Neural cell (in vitro differentiated cells): ENCODE measurements around the gene STXBP1. TPM values are rescaled to one million over a fixed set of nuclear protein-coding genes. Genes with fewer than 3 reads are reported as not detected.

Source experiments
- H2AFZ ChIP-seq: fragments of 200-600, 300-800 bp; sonication (generic), shearing (Covaris generic); 2 replicates; pipeline ENCODE4 v1.6.0; 2014; ENCODE audit warnings: low read depth, mild to moderate bottlenecking, antibody characterized with exemption, low read length, moderate library complexity
- H3F3A ChIP-seq: fragments of 200-600 bp; shearing (Covaris generic); 2 replicates; pipeline ENCODE4 v1.6.1; 2016; ENCODE audit warnings: mild to moderate bottlenecking, moderate library complexity, mixed read lengths, antibody characterized with exemption, low read length; ENCODE audit not compliant: insufficient read depth, poor library complexity, severe bottlenecking
- H3K27ac ChIP-seq: fragments of 200-600, 300-800 bp; sonication (generic), shearing (Covaris generic); 2 replicates; pipeline ENCODE4 v1.5.1; 2014; ENCODE audit warnings: mild to moderate bottlenecking, low read length, moderate library complexity
- H3K27me3 ChIP-seq: fragments of 300-800, 200-600 bp; sonication (generic), shearing (Covaris generic); 2 replicates; pipeline ENCODE4 v1.6.0; 2014; ENCODE audit warnings: mild to moderate bottlenecking, low read depth, low read length, moderate library complexity; ENCODE audit not compliant: insufficient read depth
- H3K36me3 ChIP-seq: fragments of 300-800, 200-600 bp; sonication (generic), shearing (Covaris generic); 2 replicates; pipeline ENCODE4 v1.5.1; 2014; ENCODE audit warnings: mild to moderate bottlenecking, antibody characterized with exemption, low read length, moderate library complexity; ENCODE audit not compliant: insufficient read depth
- H3K4me2 ChIP-seq: fragments of 300-800, 200-600 bp; sonication (generic), shearing (Covaris generic); 2 replicates; pipeline ENCODE4 v1.6.0; 2014; ENCODE audit warnings: mild to moderate bottlenecking, low read length
- H3K4me3 ChIP-seq: fragments of 300-800, 200-600 bp; sonication (generic), shearing (Covaris generic); 2 replicates; pipeline ENCODE4 v1.5.1; 2014; ENCODE audit warnings: mild to moderate bottlenecking, low read length, moderate library complexity
- H3K79me2 ChIP-seq: fragments of 200-600 bp; shearing (Covaris generic); replicated peaks from 2 replicates; pipeline ENCODE4 v1.6.0; 2014; ENCODE audit warnings: mild to moderate bottlenecking, low read length, moderate library complexity; ENCODE audit not compliant: insufficient read depth
- H3K9ac ChIP-seq: fragments of 300-800, 200-600 bp; sonication (generic), shearing (Covaris generic); 2 replicates; pipeline ENCODE4 v1.6.1; 2016; ENCODE audit warnings: mild to moderate bottlenecking, low read length, mixed read lengths
- H3K9me2 ChIP-seq: fragments of 200-600 bp; shearing (Covaris generic); 2 replicates; pipeline ENCODE4 v1.6.1; 2016; ENCODE audit warnings: mild to moderate bottlenecking, low read length, mixed read lengths; ENCODE audit not compliant: insufficient read depth
- H3K9me3 ChIP-seq: fragments of 200-600, 300-800 bp; sonication (generic), shearing (Covaris generic); 2 replicates; pipeline ENCODE4 v1.6.1; 2016; ENCODE audit warnings: mild to moderate bottlenecking, mixed run types, low read length, moderate library complexity, mixed read lengths
- H4K20me1 ChIP-seq: fragments of 200-600 bp; shearing (Covaris generic); 2 replicates; pipeline ENCODE4 v1.6.1; 2016; ENCODE audit warnings: mild to moderate bottlenecking, mixed run types; ENCODE audit not compliant: insufficient read depth
- EP300 ChIP-seq: fragments of 450-650 bp; conservative IDR thresholded peaks from 2 replicates; pipeline ENCODE4 v1.6.1; 2014; ENCODE audit warnings: antibody characterized with exemption, mild to moderate bottlenecking, moderate library complexity; ENCODE audit not compliant: poor library complexity, severe bottlenecking
- EZH2 ChIP-seq: fragments of 200-600, 300-800 bp; shearing (Covaris generic), sonication (generic); IDR thresholded peaks from 2 replicates; pipeline ENCODE4 v1.6.1; 2014; ENCODE audit warnings: antibody characterized with exemption, low read length, borderline replicate concordance, mild to moderate bottlenecking; ENCODE audit not compliant: insufficient read depth, poor library complexity, severe bottlenecking
- MXI1 ChIP-seq: fragments of 450-650 bp; conservative IDR thresholded peaks from 2 replicates; pipeline ENCODE4 v1.6.1; 2014; ENCODE audit warnings: antibody characterized with exemption, mild to moderate bottlenecking; ENCODE audit not compliant: poor library complexity, severe bottlenecking
- POLR2AphosphoS5 ChIP-seq: IDR thresholded peaks from 2 replicates; pipeline ENCODE4 v1.6.1; 2012
- RAD21 ChIP-seq: fragments of 450-650 bp; conservative IDR thresholded peaks from 2 replicates; pipeline ENCODE4 v1.6.1; 2014; ENCODE audit warnings: antibody characterized with exemption, mild to moderate bottlenecking, moderate library complexity
- SMC3 ChIP-seq: fragments of 450-650 bp; conservative IDR thresholded peaks from 2 replicates; pipeline ENCODE4 v1.6.1; 2014; ENCODE audit warnings: antibody characterized with exemption, mild to moderate bottlenecking, moderate library complexity; ENCODE audit not compliant: poor library complexity
- TAF1 ChIP-seq: IDR thresholded peaks from 2 replicates; pipeline ENCODE4 v1.6.1; 2012; ENCODE audit warnings: low read depth
- polyA plus RNA-seq: library from polyadenylated mRNA; depleted of rRNA; stranded (reverse); fragments of >200 nt; gene quantifications from 2 replicates; pipeline ENCODE4 v1.2.3, GENCODE V29; 2014
- TF ChIP-seq, protein P1 (sequence below): fragments of 450-650 bp; IDR thresholded peaks from 2 replicates; pipeline ENCODE4 v1.5.1; 2014; ENCODE audit warnings: antibody characterized with exemption, mild to moderate bottlenecking, moderate library complexity; ENCODE audit not compliant: poor library complexity, severe bottlenecking
- TF ChIP-seq, protein P2 (sequence below): IDR thresholded peaks from 2 replicates; pipeline ENCODE4 v1.6.1; 2012; ENCODE audit warnings: borderline replicate concordance

The STXBP1 gene
- polyA plus RNA-seq, 1 donor from 2014 or later, result 42.5 TPM

- Histone ChIP-seq H3K9ac (no peak overlapping the region), H3K4me3 (no peak overlapping the region), H3K4me2 (no peak overlapping the region), H3K9me3 (no peaks in the 10 kb centered on the region), H3K9me2 (no peaks in the 10 kb centered on the region), H4K20me1 (no peaks in the 10 kb centered on the region), H3K27ac (no peak overlapping the region), H3K36me3 (no peaks in the 10 kb centered on the region), H3K79me2 (no peaks in the 10 kb centered on the region), H3K27me3 (no peaks in the 10 kb centered on the region), H3F3A (no peaks in the 10 kb centered on the region), H2AFZ (no peak overlapping the region)
- TF ChIP-seq RAD21 (no peak), POLR2AphosphoS5 (no peak), TAF1 (no peak), EP300 (no peak), SMC3 (no peak)
- TF ChIP-seq, protein P1, sequence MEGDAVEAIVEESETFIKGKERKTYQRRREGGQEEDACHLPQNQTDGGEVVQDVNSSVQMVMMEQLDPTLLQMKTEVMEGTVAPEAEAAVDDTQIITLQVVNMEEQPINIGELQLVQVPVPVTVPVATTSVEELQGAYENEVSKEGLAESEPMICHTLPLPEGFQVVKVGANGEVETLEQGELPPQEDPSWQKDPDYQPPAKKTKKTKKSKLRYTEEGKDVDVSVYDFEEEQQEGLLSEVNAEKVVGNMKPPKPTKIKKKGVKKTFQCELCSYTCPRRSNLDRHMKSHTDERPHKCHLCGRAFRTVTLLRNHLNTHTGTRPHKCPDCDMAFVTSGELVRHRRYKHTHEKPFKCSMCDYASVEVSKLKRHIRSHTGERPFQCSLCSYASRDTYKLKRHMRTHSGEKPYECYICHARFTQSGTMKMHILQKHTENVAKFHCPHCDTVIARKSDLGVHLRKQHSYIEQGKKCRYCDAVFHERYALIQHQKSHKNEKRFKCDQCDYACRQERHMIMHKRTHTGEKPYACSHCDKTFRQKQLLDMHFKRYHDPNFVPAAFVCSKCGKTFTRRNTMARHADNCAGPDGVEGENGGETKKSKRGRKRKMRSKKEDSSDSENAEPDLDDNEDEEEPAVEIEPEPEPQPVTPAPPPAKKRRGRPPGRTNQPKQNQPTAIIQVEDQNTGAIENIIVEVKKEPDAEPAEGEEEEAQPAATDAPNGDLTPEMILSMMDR, result no peak
- TF ChIP-seq, protein P2, sequence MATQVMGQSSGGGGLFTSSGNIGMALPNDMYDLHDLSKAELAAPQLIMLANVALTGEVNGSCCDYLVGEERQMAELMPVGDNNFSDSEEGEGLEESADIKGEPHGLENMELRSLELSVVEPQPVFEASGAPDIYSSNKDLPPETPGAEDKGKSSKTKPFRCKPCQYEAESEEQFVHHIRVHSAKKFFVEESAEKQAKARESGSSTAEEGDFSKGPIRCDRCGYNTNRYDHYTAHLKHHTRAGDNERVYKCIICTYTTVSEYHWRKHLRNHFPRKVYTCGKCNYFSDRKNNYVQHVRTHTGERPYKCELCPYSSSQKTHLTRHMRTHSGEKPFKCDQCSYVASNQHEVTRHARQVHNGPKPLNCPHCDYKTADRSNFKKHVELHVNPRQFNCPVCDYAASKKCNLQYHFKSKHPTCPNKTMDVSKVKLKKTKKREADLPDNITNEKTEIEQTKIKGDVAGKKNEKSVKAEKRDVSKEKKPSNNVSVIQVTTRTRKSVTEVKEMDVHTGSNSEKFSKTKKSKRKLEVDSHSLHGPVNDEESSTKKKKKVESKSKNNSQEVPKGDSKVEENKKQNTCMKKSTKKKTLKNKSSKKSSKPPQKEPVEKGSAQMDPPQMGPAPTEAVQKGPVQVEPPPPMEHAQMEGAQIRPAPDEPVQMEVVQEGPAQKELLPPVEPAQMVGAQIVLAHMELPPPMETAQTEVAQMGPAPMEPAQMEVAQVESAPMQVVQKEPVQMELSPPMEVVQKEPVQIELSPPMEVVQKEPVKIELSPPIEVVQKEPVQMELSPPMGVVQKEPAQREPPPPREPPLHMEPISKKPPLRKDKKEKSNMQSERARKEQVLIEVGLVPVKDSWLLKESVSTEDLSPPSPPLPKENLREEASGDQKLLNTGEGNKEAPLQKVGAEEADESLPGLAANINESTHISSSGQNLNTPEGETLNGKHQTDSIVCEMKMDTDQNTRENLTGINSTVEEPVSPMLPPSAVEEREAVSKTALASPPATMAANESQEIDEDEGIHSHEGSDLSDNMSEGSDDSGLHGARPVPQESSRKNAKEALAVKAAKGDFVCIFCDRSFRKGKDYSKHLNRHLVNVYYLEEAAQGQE, result no peak
These were observed 50.5 kb downstream of the STXBP1 start for GRCh38 chr9:127662617-127663016.

GRCh38 chr9:127664324-127664677, 52.2 kb downstream of the STXBP1 start:
- no peak overlapping the region for H3K27ac ChIP-seq

DNA sequence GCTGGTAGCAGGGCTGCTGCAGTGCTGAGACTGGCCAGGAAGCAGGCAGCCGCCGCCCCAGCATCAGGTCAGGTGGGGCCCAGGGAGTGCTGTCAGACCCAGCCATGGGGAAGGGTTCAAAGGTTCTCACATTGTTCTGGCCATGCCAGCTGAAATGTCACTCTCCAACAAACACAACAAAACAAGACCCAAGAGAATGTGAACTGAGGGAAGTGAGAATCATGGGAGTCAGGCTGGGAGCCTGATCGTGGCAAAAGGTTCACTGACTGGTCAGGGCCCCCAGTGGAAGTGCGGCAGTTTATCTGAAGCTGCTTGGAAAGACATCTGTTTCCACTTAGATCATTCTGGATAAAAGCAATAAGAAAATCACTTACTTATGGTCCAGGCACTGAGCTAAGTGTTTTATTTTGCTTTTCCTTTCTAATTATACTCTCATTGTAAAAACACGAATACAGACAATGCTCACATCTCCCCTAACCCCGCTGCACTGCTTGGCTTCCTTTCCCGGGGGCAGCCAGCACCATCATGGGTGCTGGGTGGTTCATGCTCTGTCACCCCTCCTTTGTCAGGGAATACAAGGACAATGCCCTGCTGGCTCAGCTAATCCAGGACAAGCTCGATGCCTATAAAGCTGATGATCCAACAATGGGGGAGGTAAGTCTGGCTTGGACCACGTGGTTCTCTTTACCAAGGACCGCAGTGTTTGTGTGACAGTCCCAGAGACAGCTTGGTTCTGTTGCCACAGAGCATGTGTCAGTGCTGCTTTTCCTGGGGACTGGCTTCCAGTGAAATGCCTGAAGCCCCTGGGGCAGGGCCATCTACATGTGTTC, 52.8 kb downstream of the STXBP1 start:
- H3K4me3 ChIP-seq, result no peak overlapping the region
- H3K9me3 ChIP-seq, result no peaks in the 10 kb centered on the region
- H3K27me3 ChIP-seq, result no peaks in the 10 kb centered on the region
- no peak overlapping the region for H2AFZ ChIP-seq
- no peaks in the 10 kb centered on the region for H3F3A ChIP-seq
- no peak overlapping the region for H3K9ac ChIP-seq
- no peaks in the 10 kb centered on the region for H4K20me1 ChIP-seq
- H3K9me2 ChIP-seq, result no peaks in the 10 kb centered on the region
- no peak overlapping the region for H3K4me2 ChIP-seq
- TF ChIP-seq SMC3 (no peak), RAD21 (no peak), POLR2AphosphoS5 (no peak), EP300 (no peak), TAF1 (no peak), EZH2 (no peak), MXI1 (no peak)
- TF ChIP-seq, protein P1, result no peak
- TF ChIP-seq, protein P2, result no peak
- H3K27ac ChIP-seq, result no peak overlapping the region
- H3K79me2 ChIP-seq, result no peaks in the 10 kb centered on the region
- H3K36me3 ChIP-seq, result no peaks in the 10 kb centered on the region

More at GRCh38 chr9:127664324-127664677, 52.2 kb downstream of the STXBP1 start:
- Histone ChIP-seq H3K27me3 (no peaks in the 10 kb centered on the region), H3F3A (no peaks in the 10 kb centered on the region), H3K9me2 (no peaks in the 10 kb centered on the region), H3K4me2 (no peak overlapping the region), H3K9me3 (no peaks in the 10 kb centered on the region), H3K79me2 (no peaks in the 10 kb centered on the region), H3K4me3 (no peak overlapping the region), H4K20me1 (no peaks in the 10 kb centered on the region), H3K9ac (no peak overlapping the region), H2AFZ (no peak overlapping the region), H3K36me3 (no peaks in the 10 kb centered on the region)
- TF ChIP-seq RAD21 (no peak), MXI1 (no peak)
